HepG2 (cell line): ENCODE results near the gene TRIM7. TPM values are rescaled to one million over a fixed set of nuclear protein-coding genes. Genes with fewer than 3 reads are reported as not detected.
A peak's percentile ranks its signal among the peaks of the same experiment; 100 is the strongest.

Experiments used
- ARID5B ChIP-seq: IDR thresholded peaks from 2 replicates; pipeline ENCODE4 v1.4.0; 2020; ENCODE audit warnings: mild to moderate bottlenecking, missing genetic modification reagents
- CCDC6 ChIP-seq: sonication (generic); formaldehyde crosslinking; IDR thresholded peaks from 2 replicates; pipeline ENCODE4 v1.8.1; 2022; ENCODE audit warnings: mild to moderate bottlenecking, missing genetic modification reagents, moderate library complexity
- EZH2 ChIP-seq: conservative IDR thresholded peaks from 2 replicates; pipeline ENCODE4 v1.6.1; 2012; ENCODE audit warnings: mild to moderate bottlenecking, low read depth, low read length, moderate library complexity
- FOXK2 ChIP-seq: fragments of 450-650 bp; IDR thresholded peaks from 2 replicates; pipeline ENCODE4 v1.6.1; 2016
- GPN1 ChIP-seq: sonication (generic); formaldehyde crosslinking; IDR thresholded peaks from 2 replicates; pipeline ENCODE4 v1.5.1; 2020; ENCODE audit warnings: missing genetic modification reagents, borderline replicate concordance
- IKZF4 ChIP-seq: sonication (generic); formaldehyde crosslinking; IDR thresholded peaks from 2 replicates; pipeline ENCODE4 v1.5.1; 2020; ENCODE audit warnings: borderline replicate concordance, mild to moderate bottlenecking, low read depth, missing genetic modification reagents; ENCODE audit errors: not compliant biosample characterization
- JARID2 ChIP-seq: sonication (generic); formaldehyde crosslinking; IDR thresholded peaks from 2 replicates; pipeline ENCODE4 v1.8.1; 2023; ENCODE audit warnings: missing genetic modification reagents, inconsistent platforms; ENCODE audit not compliant: insufficient replicate concordance
- KLF13 ChIP-seq: sonication (generic); formaldehyde crosslinking; IDR thresholded peaks from 2 replicates; pipeline ENCODE4 v1.4.0; 2020; ENCODE audit warnings: mild to moderate bottlenecking, missing genetic modification reagents
- MLX ChIP-seq: IDR thresholded peaks from 2 replicates; pipeline ENCODE4 v1.6.1; 2016
- NCOR1 ChIP-seq: fragments of 200-600 bp; sonication (generic); IDR thresholded peaks from 2 replicates; pipeline ENCODE4 v1.7.0; 2017; ENCODE audit warnings: antibody characterized with exemption, low read length, borderline replicate concordance
- NPAS2 ChIP-seq: sonication (generic); formaldehyde crosslinking; IDR thresholded peaks from 2 replicates; pipeline ENCODE4 v1.8.0; 2022; ENCODE audit warnings: mild to moderate bottlenecking, missing genetic modification reagents, borderline replicate concordance
- ZBTB21 ChIP-seq: sonication (generic); formaldehyde crosslinking; IDR thresholded peaks from 2 replicates; pipeline ENCODE4 v1.4.0; 2020; ENCODE audit warnings: missing genetic modification reagents
- ZBTB33 ChIP-seq: sonication (generic); formaldehyde crosslinking; IDR thresholded peaks from 2 replicates; pipeline ENCODE4 v1.4.0; 2020; ENCODE audit warnings: missing genetic modification reagents
- ZBTB39 ChIP-seq: sonication (generic); formaldehyde crosslinking; IDR thresholded peaks from 2 replicates; pipeline ENCODE4 v1.5.0; 2020; ENCODE audit warnings: missing genetic modification reagents
- ZMAT3 ChIP-seq: sonication (generic); formaldehyde crosslinking; conservative IDR thresholded peaks from 2 replicates; pipeline ENCODE4 v1.7.0; 2021; ENCODE audit warnings: missing genetic modification reagents
- ZNF101 ChIP-seq: sonication (generic); formaldehyde crosslinking; IDR thresholded peaks from 2 replicates; pipeline ENCODE4 v1.4.0; 2020; ENCODE audit warnings: mild to moderate bottlenecking, low read depth, missing genetic modification reagents, borderline replicate concordance
- ZNF263 ChIP-seq: sonication (generic); formaldehyde crosslinking; IDR thresholded peaks from 2 replicates; pipeline ENCODE4 v1.4.0; 2020; ENCODE audit warnings: missing genetic modification reagents
- ZNF333 ChIP-seq: sonication (generic); formaldehyde crosslinking; IDR thresholded peaks from 2 replicates; pipeline ENCODE4 v1.4.0; 2020; ENCODE audit warnings: mild to moderate bottlenecking, missing genetic modification reagents, borderline replicate concordance
- ZNF337 ChIP-seq: sonication (generic); formaldehyde crosslinking; IDR thresholded peaks from 2 replicates; pipeline ENCODE4 v1.5.1; 2020; ENCODE audit warnings: missing genetic modification reagents, low read depth, mild to moderate bottlenecking, borderline replicate concordance
- ZNF746 ChIP-seq: sonication (generic); formaldehyde crosslinking; IDR thresholded peaks from 2 replicates; pipeline ENCODE4 v1.8.0; 2022; ENCODE audit warnings: mild to moderate bottlenecking, missing genetic modification reagents
- ZNF749 ChIP-seq: sonication (generic); formaldehyde crosslinking; IDR thresholded peaks from 2 replicates; pipeline ENCODE4 v1.8.0; 2022; ENCODE audit warnings: mild to moderate bottlenecking, missing genetic modification reagents, moderate library complexity, borderline replicate concordance
- polyA plus RNA-seq, 8 experiments: library from polyadenylated mRNA; depleted of rRNA in 3 of 8; stranded (reverse) in 7 of 8; unstranded in 1 of 8; fragments of >200 nt; fragmentation: Illumina TruSeq in 4 of 8; extraction: Trizol in 4 of 8; gene quantifications; 2 replicates each; pipeline versions ENCODE4 v1.2.1 to v1.2.3, GENCODE V29; 2011 to 2016; ENCODE audit warnings: low read depth in 4 of 8, missing spikeins in 1 of 8, mixed read lengths in 1 of 8; ENCODE audit not compliant: insufficient read depth in 1 of 8
- total RNA-seq, 5 experiments: library from RNA; depleted of rRNA; stranded (reverse); fragments of >200 nt; fragmentation: Illumina TruSeq; extraction: Trizol; gene quantifications; 2 replicates each; pipeline ENCODE4 v1.2.3, GENCODE V29; 2016; ENCODE audit warnings: low read depth in 1 of 5

The TRIM7 gene
- total and polyA plus RNA-seq, 2 of the 13 experiments (the other 11 are each of a cell fraction or from before 2014, with no cell fraction given): 0.13 TPM; not detected in 1

GRCh38 chr5:181187500-181188213, 17.3 kb downstream of the TRIM7 start (continued):
- TF ChIP-seq ARID5B: peak; percentile 37; the same call in 1 of the 2 replicates
- TF ChIP-seq ZNF333: no peak
- TF ChIP-seq ZNF749 (CRISPR knock-in tag): no peak
- peak; percentile 70 for TF ChIP-seq IKZF4
- TF ChIP-seq ZNF263: 0 out of 2 replicates have a peak, but pooled peaks have one; percentile 44
- no peak for TF ChIP-seq KLF13 (CRISPR knock-in tag)
- no peak for TF ChIP-seq ZNF746 (CRISPR knock-in tag)
- TF ChIP-seq JARID2 (CRISPR knock-in tag): no peak
- peak; percentile 32; the same call in 1 of the 2 replicates for TF ChIP-seq MLX (CRISPR knock-in tag)
- no peak for TF ChIP-seq ZMAT3 (CRISPR knock-in tag)
- TF ChIP-seq GPN1 (CRISPR knock-in tag): no peak
- 0 out of 2 replicates have a peak, but pooled peaks have one; percentile 49 for TF ChIP-seq ZNF101 (CRISPR knock-in tag)
- TF ChIP-seq ZNF337 (CRISPR knock-in tag): 0 out of 2 replicates have a peak, but pooled peaks have one; percentile 23
- no peak for TF ChIP-seq NPAS2 (CRISPR knock-in tag)
- no peak for TF ChIP-seq EZH2
- peak; percentile 21; the same call in 1 of the 2 replicates for TF ChIP-seq FOXK2
- TF ChIP-seq ZBTB21 (CRISPR knock-in tag): no peak
- peak; percentile 65 for TF ChIP-seq CCDC6
- TF ChIP-seq ZBTB33: peak; percentile 50; the same call in 1 of the 2 replicates
- peak; percentile 28; the same call in 1 of the 2 replicates for TF ChIP-seq NCOR1
- TF ChIP-seq ZBTB39 (CRISPR knock-in tag): no peak
